Measurements from ENCODE around the gene ITSN1. TPM values are rescaled to one million over a fixed set of nuclear protein-coding genes. Genes with fewer than 3 reads are reported as not detected.
"Not testable (repeated sequence)": the region's sequence is repeated elsewhere in the genome, so short reads cannot be mapped to it uniquely, and the experiment has no call there.

ITSN1 gene
- total and polyA plus RNA-seq, 4 donors, result 11.2 to 46.0 (median 19.8) TPM

GRCh38 chr21:33712022-33712803 lies 69.9 kb downstream of the ITSN1 start:
- Histone ChIP-seq H3K4me1 (ENCODE audit: control insufficient read depth in 5 of 5, insufficient read depth in 5 of 5, low read length in 5 of 5) (peaks cover 0 to 4% (median 1%) of the 10 kb centered on the region in 5 donors), H3K27ac (ENCODE audit: low read depth in 1 of 2, low read length in 1 of 2) (no peak overlapping the region), H3K36me3 (ENCODE audit: control insufficient read depth in 4 of 4, insufficient read depth in 4 of 4, low read length in 4 of 4) (no peaks in the 10 kb centered on the region), H3K9me3 (ENCODE audit: control insufficient read depth in 4 of 4, insufficient read depth in 3 of 4, low read length in 3 of 4) (peaks cover 0 to 7% (median 1%) of the 10 kb centered on the region in 4 donors), H3K4me3 (no peak overlapping the region), H3K9ac (ENCODE audit: insufficient read depth in 1 of 2, low read length in 2 of 2) (no peak overlapping the region), H3K27me3 (ENCODE audit: control insufficient read depth in 3 of 3, insufficient read depth in 3 of 3, low read length in 2 of 3) (no peaks in the 10 kb centered on the region)
- WGBS, 2 donors, result 88 to 90% methylated on average over 3 of the region's 3 CpGs
- TF ChIP-seq, protein P1, sequence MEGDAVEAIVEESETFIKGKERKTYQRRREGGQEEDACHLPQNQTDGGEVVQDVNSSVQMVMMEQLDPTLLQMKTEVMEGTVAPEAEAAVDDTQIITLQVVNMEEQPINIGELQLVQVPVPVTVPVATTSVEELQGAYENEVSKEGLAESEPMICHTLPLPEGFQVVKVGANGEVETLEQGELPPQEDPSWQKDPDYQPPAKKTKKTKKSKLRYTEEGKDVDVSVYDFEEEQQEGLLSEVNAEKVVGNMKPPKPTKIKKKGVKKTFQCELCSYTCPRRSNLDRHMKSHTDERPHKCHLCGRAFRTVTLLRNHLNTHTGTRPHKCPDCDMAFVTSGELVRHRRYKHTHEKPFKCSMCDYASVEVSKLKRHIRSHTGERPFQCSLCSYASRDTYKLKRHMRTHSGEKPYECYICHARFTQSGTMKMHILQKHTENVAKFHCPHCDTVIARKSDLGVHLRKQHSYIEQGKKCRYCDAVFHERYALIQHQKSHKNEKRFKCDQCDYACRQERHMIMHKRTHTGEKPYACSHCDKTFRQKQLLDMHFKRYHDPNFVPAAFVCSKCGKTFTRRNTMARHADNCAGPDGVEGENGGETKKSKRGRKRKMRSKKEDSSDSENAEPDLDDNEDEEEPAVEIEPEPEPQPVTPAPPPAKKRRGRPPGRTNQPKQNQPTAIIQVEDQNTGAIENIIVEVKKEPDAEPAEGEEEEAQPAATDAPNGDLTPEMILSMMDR (IDR thresholded peaks at IDR 0.05; ENCODE audit: control extremely low read depth, extremely low read depth), result no peak
- no peak for DNase-seq
- ATAC-seq (ENCODE audit: insufficient read depth, low FRiP score), result no peak

- Histone ChIP-seq H3K27me3 (ENCODE audit: control insufficient read depth in 3 of 3, insufficient read depth in 3 of 3, low read length in 2 of 3) (no peaks in the 10 kb centered on the region), H3K9ac (ENCODE audit: insufficient read depth in 1 of 2, low read length in 2 of 2) (no peak overlapping the region), H3K4me3 (no peak overlapping the region), H3K27ac (ENCODE audit: low read depth in 1 of 2, low read length in 1 of 2) (no peak overlapping the region), H3K36me3 (ENCODE audit: control insufficient read depth in 4 of 4, insufficient read depth in 4 of 4, low read length in 4 of 4) (peaks cover 5 to 16% (median 8%) of the 10 kb centered on the region in 4 donors), H3K9me3 (ENCODE audit: control insufficient read depth in 4 of 4, insufficient read depth in 3 of 4, low read length in 3 of 4) (no peaks in the 10 kb centered on the region), H3K4me1 (ENCODE audit: control insufficient read depth in 5 of 5, insufficient read depth in 5 of 5, low read length in 5 of 5) (peaks cover 0 to 2% (median 0%) of the 10 kb centered on the region in 5 donors)
- ATAC-seq (ENCODE audit: insufficient read depth, low FRiP score) (no peak), DNase-seq (no peak)
- 93 to 99% methylated on average over 2 of the region's 2 CpGs for WGBS, 2 donors
- TF ChIP-seq, protein P1 (IDR thresholded peaks at IDR 0.05; ENCODE audit: control extremely low read depth, extremely low read depth), result no peak
Measured at GRCh38 chr21:33721081-33721480, 78.8 kb downstream of the ITSN1 start.

DNA sequence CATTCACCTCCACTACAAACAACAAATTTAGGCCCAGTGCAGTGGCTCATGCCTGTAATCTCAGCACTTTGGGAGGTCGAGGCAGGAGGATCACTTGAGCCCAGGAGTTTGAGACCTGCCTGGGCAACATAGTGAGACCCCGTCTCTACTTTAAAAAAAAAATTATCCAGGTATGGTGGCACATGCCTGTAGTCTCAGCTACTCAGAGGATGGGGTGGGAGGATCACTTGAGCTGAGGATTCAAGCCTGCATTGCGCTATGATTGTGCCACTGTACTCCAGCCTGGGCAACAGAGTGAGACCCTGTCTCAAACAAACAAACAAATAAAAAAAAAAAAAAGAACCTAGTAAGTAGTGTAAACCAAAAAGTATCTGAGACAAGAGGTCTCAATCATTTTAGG lies 86.8 kb downstream of the ITSN1 start:
- DNase-seq; H3K9ac ChIP-seq (ENCODE audit: insufficient read depth in 1 of 2, low read length in 2 of 2); H3K36me3 ChIP-seq (ENCODE audit: control insufficient read depth in 4 of 4, insufficient read depth in 4 of 4, low read length in 4 of 4); H3K9me3 ChIP-seq (ENCODE audit: control insufficient read depth in 4 of 4, insufficient read depth in 3 of 4, low read length in 3 of 4); H3K27me3 ChIP-seq (ENCODE audit: control insufficient read depth in 3 of 3, insufficient read depth in 3 of 3, low read length in 2 of 3); ATAC-seq (ENCODE audit: insufficient read depth, low FRiP score); H3K4me3 ChIP-seq; H3K4me1 ChIP-seq (ENCODE audit: control insufficient read depth in 5 of 5, insufficient read depth in 5 of 5, low read length in 5 of 5); H3K27ac ChIP-seq (ENCODE audit: low read depth in 1 of 2, low read length in 1 of 2): not testable (repeated sequence)
- WGBS, 2 donors, result 94 to 97% methylated on average over 3 of the region's 3 CpGs

GRCh38 chr21:33729641-33730040 lies 87.3 kb downstream of the ITSN1 start:
- Histone ChIP-seq H3K4me1 (ENCODE audit: control insufficient read depth in 5 of 5, insufficient read depth in 5 of 5, low read length in 5 of 5) (peaks cover 0 to 11% (median under 1%) of the 10 kb centered on the region in 5 donors), H3K36me3 (ENCODE audit: control insufficient read depth in 4 of 4, insufficient read depth in 4 of 4, low read length in 4 of 4) (peaks cover 0 to 3% (median 3%) of the 10 kb centered on the region in 4 donors), H3K4me3 (no peak overlapping the region), H3K27ac (ENCODE audit: low read depth in 1 of 2, low read length in 1 of 2) (no peak overlapping the region), H3K27me3 (ENCODE audit: control insufficient read depth in 3 of 3, insufficient read depth in 3 of 3, low read length in 2 of 3) (no peaks in the 10 kb centered on the region), H3K9me3 (ENCODE audit: control insufficient read depth in 4 of 4, insufficient read depth in 3 of 4, low read length in 3 of 4) (no peaks in the 10 kb centered on the region), H3K9ac (ENCODE audit: insufficient read depth in 1 of 2, low read length in 2 of 2) (no peak overlapping the region)
- ATAC-seq (ENCODE audit: insufficient read depth, low FRiP score), result no peak
- no peak for DNase-seq
- TF ChIP-seq, protein P1 (IDR thresholded peaks at IDR 0.05; ENCODE audit: control extremely low read depth, extremely low read depth), result no peak
- WGBS, 2 donors, result 70 to 84% methylated on average over 2 of the region's 2 CpGs

Data from lung (tissue), 12 donors.